ENCODE data around the gene STXBP4.

Gene STXBP4

DNA sequence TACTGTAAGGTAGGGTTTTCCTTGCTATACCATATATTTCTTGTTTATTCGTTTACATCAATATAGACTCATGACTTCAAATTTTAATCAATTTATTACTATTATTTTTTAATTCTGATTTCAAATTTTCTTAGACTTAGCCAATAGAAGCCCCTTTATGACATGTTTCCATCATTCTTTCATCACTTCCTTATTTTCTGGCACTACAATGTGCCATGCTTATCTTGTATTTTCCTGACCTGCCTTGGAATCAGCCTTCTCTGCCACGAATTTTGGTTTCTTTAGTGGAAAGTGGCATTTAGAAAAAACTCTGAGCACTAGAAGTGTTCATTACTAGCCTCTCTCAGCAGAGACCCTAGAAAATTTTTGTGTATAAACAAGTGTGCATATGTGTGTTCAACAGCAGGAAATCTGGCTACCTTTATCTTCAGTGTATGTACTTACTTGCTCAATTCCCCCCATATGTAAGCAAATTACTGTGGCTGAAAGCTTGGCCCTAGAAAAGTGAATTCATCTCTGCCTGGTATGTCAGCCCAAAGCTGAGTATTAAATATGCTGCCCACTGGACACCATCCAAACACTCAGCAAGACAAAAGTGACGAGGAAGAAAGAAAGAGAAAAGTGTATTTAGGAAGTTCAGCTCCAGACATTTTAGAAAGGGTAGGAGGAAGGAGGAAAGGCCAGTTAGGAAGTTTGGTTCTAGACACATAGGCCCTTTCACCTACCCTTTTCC, 4.0 kb downstream of the STXBP4 start:
- no peak for DNase-seq

GRCh38 chr17:54974759-54975158, 6.2 kb downstream of the STXBP4 start:
- DNase-seq: no peak

GRCh38 chr17:54976316-54976715, 7.8 kb downstream of the STXBP4 start:
- DNase-seq: no peak

GRCh38 chr17:54977744-54978143, 9.2 kb downstream of the STXBP4 start:
- no peak for DNase-seq

GRCh38 chr17:54979657-54980056, 11.1 kb downstream of the STXBP4 start:
- DNase-seq: no peak

DNA sequence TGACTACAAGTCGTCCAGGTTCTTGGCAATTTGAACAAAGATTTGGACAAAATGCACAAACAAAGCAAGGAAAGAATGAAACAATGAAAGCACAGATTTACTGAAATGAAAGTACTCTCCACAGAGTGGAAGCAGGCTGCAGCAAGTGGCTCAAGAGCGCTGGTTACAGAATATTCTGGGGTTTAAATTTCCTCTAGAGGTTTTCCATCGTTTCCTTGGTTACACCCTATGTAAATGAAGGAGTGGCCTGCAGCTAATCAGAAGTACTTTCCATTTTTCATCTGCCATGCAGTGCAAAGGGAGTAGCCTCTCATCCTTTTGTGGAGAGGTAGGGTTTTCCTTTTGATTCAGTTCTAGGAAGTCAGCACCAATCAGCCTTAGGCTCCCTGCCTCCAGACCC, 11.8 kb downstream of the STXBP4 start:
- DNase-seq: no peak

- no peak for DNase-seq
Observed at GRCh38 chr17:54982399-54982798, 13.8 kb downstream of the STXBP4 start.

- no peak for DNase-seq
Observed at GRCh38 chr17:54983260-54983659, 14.7 kb downstream of the STXBP4 start.

DNA sequence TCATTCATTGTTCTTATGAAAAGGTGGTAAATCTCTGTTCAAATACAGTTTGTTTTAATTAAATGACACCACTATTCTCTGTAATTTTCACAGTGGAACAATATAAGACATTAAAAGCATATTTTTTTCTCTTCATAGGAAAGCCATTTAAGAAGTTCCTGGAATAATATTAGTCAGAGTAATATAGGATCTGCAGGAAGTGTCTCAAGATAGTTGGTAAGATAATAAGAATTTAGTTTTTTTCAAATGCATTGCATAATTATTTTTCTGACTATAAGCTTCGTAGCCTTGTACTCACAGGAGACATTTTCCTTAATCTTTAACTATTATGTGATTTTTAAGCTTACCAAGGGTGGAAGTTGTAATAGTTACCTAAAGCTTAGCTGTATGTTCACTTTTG, 16.9 kb downstream of the STXBP4 start:
- no peak for DNase-seq

DNA sequence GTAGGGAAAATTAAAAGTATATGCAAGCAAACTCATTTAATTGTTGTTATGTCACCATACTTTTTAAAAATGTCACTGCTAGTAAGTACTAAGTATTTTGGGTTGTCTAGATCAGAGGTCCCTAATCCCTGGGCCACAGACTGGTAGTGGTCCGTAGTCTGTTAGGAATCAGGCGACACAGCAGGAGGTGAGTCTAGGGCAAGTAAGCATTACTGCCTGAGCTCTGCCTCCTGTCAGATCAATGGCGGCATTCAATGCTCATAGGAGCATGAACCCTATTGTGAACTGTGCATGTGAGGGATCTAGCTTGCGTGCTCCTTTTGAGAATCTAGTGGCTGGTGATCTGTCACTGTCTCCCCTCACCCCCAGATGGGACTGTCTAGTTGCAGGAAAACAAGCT, 21.6 kb downstream of the STXBP4 start:
- DNase-seq: no peak

DNA sequence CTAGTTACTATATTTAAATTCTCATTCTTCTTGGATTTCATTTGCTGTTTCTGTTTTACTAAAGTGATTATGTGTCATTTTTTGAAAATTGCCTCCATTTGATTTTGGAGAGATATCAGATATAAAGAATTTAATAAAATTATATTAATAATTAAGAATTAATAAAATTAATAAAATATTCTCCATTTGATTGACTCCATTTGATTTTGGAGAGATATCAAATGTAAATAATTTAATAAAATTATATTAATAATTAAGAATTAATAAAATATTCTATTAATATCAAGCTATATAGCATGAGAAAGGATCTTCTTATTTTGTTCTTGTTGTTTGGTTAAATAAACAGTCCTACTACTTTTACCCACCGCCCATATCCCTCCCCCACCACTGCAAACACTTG, 23.0 kb downstream of the STXBP4 start:
- no peak for DNase-seq

DNA sequence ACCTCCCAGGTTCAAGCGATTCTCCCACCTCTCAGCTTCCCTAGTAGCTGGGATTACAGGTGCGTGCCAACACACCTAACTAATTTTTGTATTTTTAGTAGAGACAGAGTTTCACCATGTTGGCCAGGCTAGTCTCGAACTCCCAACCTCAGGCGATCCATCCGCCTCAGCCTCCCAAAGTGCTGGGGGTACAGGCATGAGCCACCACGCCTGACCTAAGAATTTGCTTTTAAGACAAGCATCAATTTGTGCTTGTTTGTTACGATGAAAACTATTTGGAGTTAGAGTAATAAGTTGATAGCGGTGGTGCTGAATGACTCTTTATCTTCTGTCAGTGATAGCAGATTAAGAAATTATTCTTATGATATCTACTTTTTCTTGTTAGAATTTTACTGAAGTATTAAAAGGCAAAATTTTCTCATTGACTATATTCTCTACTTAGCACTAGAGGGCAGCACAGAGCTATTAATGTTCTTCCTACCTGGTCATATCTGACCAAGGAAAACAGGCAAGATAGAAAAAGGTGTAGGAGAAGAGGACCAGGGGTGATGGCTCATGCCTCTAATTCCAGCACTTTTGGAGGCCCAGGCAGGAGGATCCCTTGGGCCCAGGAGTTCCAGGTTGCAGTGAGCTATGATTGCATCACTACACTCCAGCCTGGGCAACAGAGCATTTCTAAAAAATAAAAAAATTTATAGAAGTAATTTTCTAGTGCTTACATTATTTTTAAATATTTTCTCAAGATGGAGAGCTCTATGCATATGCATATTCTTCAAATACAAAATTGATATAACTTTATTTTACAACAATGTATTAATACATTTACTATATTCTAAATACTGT, 24.5 kb downstream of the STXBP4 start:
- DNase-seq: no peak

- DNase-seq: no peak
Observed at GRCh38 chr17:54996441-54996840, 27.9 kb downstream of the STXBP4 start.

DNA sequence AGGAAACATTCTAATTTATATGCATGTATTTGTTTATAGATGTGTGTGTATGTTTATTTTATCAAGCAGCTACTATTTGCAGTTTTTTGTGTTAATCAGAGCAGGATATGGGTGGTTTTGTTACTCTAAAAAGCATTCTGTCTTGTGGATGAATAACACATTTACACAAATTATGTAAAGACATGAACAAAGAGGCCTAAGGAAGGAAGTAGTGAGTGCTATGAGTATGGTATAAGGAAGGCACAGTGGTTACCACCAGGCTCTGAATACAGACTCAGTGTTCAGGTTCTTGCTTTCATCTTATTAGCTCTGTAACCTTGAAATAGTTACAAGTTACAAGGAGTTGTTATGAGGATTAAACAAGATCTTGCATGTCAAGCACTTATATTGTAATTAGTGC, 33.9 kb downstream of the STXBP4 start:
- no peak for DNase-seq

- no peak for DNase-seq
Observed at GRCh38 chr17:55004484-55004883, 35.9 kb downstream of the STXBP4 start.

GRCh38 chr17:55005520-55005919, 37.0 kb downstream of the STXBP4 start:
- DNase-seq: no peak

- no peak for DNase-seq
Observed at GRCh38 chr17:55023626-55024025, 55.1 kb downstream of the STXBP4 start.

DNA sequence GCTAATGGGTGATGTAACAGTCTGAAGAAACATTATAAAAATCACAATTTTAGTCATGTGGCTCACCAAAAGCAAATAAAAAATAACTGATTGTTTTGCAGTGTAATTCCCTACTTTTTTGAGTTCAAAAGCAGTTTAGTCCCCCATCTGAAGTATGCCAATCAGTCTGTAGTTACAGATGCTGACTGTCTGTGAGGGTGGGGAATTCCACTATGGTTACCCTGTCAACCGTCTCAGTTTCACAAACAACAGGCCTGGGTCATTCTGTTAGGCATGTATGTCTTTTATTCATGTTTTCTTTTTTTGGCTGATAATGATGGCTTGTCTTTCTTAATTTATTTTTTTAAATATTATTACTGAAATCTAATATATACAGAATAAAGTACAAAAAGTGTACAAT, 69.3 kb downstream of the STXBP4 start:
- no peak for DNase-seq

DNA sequence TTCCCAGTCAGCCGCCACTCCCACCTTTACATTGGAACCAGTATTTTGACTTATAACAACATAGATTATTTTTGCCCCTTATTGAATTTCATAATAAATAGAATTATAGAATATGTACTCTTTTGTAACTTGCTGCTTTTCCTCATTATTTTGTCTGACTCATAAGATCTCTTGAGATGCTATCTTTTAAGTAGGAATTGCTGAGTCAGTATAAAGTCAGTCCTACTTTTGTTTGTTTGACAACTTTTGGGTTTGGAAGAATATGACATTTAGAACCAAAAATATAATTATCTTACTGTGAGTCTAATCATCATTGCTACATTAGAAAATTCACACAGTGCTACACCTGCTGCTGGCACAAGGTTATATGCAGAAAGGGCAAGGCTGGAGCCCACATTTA, 69.7 kb downstream of the STXBP4 start:
- DNase-seq: no peak

GRCh38 chr17:55040611-55041010, 72.0 kb downstream of the STXBP4 start:
- no peak for DNase-seq

GRCh38 chr17:55053855-55054254, 85.3 kb downstream of the STXBP4 start:
- DNase-seq: no peak

GRCh38 chr17:55054429-55054828, 85.9 kb downstream of the STXBP4 start:
- DNase-seq: no peak

DNA sequence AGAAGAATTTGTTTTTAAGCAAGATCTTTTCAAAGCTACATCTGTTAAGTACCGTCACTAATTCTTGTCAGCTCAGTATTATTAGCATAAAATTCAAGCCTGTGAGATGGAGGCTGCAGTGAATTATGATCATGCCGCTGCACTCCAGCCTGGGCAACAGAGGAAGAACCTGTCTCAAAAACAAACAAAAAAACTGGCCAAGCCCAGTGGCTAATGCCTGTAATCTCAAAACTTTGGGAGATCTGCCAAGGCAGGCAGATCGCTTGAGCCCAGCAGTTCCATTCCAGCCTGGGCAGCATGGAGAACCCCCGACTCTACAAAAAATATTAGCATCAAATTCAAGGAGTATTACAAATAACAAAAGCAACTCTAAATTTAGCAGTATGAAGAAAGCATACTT, 88.0 kb downstream of the STXBP4 start:
- no peak for DNase-seq

DNA sequence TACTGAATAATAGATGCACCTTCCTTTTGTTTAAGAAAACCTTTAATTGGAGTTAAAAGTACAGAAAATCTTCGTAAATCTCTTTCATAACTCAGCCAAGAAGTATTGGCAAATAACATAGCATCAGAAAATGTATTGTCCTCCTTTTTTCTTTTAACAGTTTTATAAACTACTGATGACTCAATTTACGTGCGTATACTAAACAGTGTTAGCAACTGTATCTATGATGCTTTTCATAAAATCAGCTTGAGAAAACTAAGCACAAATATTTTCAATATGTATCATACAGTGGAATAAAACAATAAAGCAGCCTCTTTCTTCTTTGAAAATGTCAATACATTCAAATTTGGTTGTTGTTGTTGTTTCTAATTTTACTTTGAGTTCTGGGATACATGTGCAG, 88.6 kb downstream of the STXBP4 start:
- no peak for DNase-seq

- no peak for DNase-seq
Observed at GRCh38 chr17:55059724-55060123, 91.2 kb downstream of the STXBP4 start.

Data from NCI-H187 treated with DMSO at 0.1 percent for 48 hours (cell line).